GM11168 (cell line): ENCODE data around the gene LILRA2.
"Not testable (repeated sequence)": the region's sequence is repeated elsewhere in the genome, so short reads cannot be mapped to it uniquely, and the experiment has no call there.

ENCODE experiments used
- in situ Hi-C: fragments of 300-500 bp; cut with MboI; formaldehyde crosslinking; loops from one replicate; pipeline ENCODE4 v1.12.0; 2022; ENCODE audit warnings: low sequenced_read_pairs; ENCODE audit not compliant: unreplicated experiment

The LILRA2 gene

DNA sequence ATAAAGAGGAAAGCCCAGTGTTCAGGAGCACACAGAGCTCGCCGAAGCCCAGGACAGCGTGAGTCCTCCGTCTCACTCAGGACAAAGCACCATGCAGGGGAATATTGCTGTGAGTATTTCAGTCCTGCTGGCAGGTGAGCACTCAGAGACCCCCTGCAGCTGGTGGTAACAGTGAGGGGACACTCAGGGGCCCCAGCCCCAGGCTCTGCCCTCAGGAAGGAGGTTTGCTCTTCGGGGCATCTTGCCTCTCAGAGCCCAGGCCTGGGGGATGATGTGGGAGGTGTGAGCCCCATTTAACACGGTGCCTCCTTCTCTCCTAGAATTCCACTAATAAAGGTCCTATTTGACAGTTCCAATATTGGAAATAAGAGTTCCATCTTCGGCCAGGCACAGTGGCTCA lies 34.6 kb downstream of the LILRA2 start:
- in situ Hi-C loops = no loop called here

DNA sequence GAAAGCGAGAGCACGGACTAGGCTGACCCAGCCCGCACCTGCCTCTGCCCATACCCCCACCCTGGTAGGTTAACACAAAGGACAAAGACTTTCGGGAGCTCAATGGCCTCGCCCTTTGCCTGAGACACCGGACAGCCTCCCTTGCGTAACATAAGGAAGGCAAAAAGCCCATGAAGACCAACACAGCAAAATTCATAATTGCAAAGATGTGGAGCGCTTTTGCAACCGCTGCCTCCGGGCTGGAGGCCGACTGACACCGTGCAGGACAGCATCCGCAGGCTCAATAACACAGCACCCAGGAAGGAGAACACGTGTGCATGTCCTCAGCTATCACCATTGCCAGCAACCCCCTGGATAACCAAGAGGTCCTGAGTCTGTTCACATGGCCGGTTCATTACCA lies 35.2 kb downstream of the LILRA2 start:
- in situ Hi-C loops = no loop called here

DNA sequence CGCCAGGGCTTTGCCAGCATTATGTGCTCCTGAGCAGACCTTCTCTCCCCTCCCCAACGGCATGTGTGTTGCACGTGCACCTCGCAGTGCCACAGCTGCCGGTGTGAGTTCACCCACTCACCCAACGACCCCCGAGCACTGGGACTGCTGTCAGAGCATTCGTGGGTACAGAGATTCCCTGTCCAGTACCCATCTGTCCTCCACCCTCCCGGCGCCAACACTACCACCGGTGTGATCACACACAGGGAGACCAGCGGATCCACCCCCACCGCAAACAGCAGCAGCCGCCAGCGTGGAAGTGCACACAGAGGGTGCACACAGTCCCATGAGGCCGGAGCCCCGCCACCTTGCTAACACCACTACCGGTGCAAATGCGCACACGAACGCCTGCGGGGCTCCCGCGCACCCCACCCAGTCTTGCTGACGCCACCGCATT lies 35.8 kb downstream of the LILRA2 start:
- in situ Hi-C loops = no loop called here

DNA sequence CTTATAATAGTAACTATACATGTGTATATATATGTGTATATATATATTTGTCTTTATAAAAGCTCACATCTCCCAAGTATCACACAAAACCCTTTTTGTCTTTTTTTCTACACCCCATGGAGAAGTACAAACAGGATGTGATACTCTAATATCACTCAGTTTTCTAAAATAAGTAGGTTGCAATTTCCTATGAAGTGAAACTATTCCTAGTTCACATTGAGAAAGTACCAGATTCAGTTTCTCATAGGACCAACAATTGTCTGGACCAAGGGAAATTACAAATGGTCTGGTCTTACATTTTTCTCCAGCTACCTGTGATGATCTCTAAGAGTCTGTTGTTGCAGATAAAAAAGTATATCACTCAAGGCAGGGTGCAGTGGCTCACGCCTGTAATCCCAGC lies 38.8 kb downstream of the LILRA2 start:
- in situ Hi-C loops = no loop called here

DNA sequence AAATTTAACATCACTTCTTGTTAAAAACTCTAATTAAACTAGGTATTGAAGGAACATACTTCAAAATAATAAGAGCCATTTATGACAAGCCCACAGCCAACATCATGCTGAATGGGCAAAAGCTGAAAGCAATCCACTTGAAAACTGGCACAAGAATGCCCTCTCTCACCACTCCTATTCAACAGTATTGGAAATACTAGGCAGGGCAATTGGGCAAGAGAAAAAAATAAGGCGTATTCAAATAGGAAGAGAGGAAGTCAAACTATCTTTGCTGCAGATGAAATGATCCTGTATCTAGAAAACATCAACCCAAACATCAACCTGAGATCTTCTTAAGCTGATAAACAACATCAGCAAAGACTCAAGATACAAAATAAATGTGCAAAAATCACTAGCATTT lies 41.1 kb downstream of the LILRA2 start:
- in situ Hi-C loops = no loop called here

DNA sequence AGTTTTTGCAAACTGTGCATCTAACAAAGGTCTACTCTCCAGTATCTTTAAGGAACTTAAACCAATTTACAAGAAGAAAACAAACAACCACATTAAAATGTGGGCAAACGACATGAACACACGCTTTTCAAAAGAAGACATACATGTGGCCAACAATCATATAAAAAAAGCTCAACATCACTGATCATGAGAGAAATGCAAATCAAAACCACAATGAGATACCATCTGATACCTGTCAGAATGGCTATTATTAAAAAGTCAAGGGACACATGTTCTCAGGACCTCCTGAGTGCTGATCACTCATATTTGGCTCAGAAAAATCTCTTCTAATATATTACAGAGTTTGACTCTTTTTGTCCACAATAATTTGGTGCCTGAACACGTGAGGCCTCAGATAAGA lies 42.5 kb downstream of the LILRA2 start:
- in situ Hi-C loops = no loop called here

DNA sequence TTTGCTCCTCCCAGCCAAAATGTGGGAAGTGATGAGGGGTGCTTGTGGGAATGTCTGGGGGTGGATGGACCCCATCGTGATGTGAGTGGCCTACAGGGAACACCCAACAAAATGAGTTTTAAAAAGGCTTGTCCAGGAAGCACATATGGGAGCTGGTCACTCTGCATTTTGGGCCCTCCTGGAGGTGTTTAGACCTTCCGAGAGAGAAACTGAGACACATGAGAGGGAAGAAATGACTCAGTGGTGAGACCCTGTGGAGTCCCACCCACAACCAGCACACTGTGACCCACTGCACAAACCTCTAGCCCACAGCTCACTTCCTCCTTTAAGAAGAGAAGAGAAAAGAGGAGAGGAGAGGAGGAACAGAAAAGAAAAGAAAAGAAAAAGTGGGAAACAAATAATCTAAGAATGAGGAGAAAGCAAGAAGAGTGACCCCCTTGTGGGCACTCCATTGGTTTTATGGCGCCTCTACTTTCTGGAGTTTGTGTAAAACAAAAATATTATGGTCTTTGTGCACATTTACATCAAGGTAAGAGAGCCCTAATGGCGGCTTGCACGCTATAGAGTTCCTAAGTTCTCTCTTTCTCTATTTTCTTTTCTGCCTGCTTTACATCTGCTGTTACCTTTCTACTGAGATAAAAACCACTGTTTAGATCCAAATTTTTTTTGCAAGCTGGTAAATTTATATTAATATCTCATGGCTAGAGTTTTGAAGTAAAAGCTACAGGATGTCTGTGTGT lies 43.4 kb downstream of the LILRA2 start:
- in situ Hi-C loops = no loop called here

DNA sequence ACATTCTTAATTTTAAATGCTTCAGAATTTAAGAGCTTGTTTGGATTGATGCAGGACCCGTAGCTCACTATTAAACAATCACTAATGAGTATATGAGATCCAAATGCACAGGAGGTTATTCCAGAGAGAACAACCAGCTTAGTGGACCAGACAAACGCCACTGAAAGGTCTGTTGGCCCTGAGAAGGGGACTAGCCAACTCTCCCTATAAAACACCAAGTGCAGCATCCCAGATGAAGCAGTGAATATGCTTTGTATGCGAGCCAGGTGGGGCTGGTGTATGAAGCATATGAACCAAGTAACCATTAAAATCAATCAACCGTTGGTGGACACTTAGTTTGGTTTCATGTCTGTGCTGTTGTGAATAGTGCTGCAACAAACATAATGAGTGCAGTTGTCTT lies 46.9 kb downstream of the LILRA2 start:
- in situ Hi-C loops = no loop called here

DNA sequence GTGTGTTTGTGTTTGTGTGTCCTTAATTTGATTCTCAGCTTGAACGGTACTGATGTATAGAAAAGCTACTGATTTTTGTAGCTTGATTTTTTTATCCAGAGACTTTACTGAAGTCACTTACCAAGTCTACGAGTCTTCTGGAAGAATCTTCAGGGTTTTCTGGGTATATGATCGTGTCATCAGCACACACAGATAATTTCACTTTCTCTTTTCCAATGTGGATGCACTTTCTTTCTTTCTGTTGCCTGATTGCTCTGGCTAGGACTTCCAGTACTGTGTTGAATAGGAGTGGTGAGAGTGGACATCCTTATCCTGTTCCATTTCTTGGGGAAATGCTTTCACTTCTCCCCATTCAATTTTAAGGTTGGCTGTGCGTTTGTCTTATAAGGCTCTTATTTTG lies 48.8 kb downstream of the LILRA2 start:
- in situ Hi-C loops = no loop called here

DNA sequence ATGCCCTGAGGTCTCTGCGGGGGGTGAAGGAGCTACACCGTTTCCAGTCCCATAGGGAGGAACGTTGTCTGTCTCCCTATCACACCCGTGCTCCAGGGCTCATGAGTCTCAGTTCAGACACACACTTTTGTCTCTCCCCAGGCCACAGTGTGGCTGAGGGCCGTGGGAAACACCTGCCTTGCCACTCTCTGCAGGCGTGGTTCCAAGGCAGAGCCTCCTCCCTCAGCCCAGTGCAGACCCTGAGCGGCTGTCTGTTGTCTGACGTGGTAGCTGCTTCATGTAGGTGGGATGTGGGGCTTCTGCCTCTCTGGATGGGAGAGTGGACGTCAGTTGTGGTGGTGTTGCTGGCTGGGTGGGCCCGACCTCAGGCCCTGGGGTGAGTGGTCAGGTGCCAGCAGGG lies 50.6 kb downstream of the LILRA2 start:
- in situ Hi-C loops = not testable (repeated sequence)

DNA sequence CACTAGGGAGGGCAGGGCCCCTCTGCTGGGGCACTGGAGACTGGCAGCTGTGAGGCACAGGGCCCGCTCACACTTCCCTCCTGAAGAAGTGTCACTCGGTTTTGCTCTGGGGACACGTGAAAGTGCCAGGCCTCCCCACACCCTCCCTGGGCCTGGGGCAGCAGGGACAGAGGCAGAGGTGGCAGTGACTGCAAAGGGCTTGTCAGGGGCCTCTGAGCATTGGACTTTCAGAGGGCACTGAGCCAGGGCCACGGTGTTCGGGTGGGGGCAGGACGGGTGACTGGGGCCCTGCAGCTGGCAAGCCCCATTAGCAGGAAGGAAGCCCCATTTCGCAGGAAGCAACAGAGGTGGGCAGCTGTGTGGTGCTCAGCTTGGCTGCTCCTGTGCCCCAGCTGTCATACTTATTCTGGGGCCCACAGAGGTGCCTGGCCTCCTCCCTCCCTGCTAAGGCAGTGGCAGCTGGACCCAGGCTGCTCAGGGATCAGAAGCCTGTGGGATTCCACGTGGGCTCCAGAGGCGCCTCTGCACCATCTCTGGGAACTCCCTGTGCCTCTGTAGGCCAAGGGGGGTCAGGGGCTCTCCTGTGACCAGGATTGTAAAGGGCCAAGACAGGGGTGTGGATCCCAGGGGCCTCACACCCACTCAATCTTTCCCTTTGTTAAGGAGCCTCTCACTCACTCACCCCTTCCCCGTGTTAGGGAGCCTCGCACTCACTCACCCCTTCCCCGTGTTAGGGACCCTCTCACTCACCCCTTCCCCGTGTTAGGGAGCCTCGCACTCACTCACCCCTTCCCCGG lies 51.5 kb downstream of the LILRA2 start:
- in situ Hi-C loops = not testable (repeated sequence)

DNA sequence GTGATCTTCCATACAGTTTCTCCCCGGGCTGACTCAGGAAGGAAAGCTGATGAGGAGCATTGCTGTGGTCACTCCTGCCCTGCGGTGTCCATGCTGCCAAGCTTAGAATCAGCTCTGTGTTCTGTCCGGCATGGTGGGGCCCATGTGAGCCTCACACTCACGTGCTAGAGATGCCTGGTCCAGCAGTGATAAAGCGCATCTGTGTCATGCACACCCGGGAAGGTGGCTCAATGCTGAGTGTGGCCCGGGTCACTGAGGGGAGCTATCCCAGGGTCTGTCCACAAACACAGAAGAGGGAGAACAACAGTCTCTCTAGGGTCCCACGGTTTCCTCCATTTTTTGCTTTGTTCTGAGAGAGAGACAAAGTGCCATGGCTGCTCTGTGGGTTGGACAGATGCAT lies 53.2 kb downstream of the LILRA2 start:
- in situ Hi-C loops = no loop called here

DNA sequence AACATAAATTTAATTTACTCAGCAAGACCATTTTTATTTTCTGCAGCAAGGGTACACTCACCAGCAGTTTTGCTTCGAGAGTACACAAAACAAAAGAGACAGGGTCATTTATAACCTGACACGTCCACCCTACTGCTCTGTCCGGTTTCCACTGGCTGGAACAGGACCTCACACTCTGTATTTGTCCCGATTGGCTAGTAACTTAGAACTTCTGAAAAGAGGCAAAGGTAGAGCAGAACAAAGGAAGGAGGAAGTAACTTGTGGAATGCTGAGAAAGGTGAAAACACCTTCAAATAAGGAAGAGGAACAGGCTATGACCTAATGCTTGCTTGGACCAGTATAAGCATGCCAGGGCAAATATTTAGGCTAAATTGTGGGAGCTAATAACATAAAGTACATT lies 54.3 kb downstream of the LILRA2 start:
- in situ Hi-C loops = not testable (repeated sequence)

DNA sequence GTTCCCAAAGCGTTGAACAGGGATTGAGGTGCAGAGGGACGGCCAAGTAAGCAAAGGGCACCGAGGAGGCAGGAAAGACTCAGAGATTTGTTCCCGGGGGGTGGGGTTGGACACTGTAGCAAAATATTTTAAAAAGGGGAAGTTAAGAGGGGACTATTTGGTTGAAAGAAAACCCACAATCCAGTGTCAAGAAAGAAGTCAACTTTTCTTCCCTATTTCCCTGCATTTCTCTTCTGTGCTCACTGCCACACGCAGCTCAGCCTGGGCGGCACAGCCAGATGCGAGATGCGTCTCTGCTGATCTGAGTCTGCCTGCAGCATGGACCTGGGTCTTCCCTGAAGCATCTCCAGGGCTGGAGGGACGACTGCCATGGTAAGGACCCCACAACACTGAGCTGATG lies 56.7 kb downstream of the LILRA2 start, which contains the start of gene LILRB1:
TSS of gene LILRB1 (plus strand) at position 223 of the 400 bp plus-strand sequence. CDS start 590 bp downstream, outside the sequence.
- in situ Hi-C loops = loop anchor here (5.0 kb wide), 1 partner anchor 353 kb away; no protein-coding TSS in a partner anchor

DNA sequence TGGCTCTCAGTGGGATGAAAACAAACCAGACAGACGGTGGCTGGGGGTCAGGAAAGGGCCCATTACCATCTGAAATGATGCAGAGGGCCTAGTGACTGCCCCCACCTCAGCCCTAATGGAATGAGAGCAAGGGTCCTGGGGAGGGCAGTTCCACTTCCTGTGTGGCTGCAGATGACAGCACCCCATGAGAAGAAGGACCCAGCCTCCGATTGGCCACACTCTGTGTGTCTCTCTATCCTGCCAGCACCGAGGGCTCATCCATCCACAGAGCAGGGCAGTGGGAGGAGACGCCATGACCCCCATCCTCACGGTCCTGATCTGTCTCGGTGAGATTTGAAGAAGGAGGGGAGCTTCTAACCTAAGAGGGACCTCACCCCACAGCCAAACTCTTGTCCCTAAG lies 57.2 kb downstream of the LILRA2 start:
- in situ Hi-C loops = loop anchor here (5.0 kb wide), 1 partner anchor 353 kb away; no protein-coding TSS in a partner anchor

DNA sequence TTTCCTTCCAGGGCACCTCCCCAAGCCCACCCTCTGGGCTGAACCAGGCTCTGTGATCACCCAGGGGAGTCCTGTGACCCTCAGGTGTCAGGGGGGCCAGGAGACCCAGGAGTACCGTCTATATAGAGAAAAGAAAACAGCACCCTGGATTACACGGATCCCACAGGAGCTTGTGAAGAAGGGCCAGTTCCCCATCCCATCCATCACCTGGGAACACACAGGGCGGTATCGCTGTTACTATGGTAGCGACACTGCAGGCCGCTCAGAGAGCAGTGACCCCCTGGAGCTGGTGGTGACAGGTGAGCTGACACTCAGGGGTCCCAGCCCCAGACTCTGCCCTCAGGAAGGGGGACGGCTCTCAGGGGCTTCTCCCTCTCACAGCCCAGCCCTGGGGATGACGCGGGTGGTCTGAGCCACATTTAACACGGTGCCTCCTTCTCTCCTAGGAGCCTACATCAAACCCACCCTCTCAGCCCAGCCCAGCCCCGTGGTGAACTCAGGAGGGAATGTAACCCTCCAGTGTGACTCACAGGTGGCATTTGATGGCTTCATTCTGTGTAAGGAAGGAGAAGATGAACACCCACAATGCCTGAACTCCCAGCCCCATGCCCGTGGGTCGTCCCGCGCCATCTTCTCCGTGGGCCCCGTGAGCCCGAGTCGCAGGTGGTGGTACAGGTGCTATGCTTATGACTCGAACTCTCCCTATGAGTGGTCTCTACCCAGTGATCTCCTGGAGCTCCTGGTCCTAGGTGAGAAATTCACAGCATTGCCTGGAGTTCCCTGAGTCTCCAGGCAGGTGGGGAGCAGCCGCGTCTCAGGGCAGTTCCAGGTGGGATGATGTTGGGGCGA lies 58.1 kb downstream of the LILRA2 start:
- in situ Hi-C loops = loop anchor here (5.0 kb wide), 1 partner anchor 354 kb away; no protein-coding TSS in a partner anchor

DNA sequence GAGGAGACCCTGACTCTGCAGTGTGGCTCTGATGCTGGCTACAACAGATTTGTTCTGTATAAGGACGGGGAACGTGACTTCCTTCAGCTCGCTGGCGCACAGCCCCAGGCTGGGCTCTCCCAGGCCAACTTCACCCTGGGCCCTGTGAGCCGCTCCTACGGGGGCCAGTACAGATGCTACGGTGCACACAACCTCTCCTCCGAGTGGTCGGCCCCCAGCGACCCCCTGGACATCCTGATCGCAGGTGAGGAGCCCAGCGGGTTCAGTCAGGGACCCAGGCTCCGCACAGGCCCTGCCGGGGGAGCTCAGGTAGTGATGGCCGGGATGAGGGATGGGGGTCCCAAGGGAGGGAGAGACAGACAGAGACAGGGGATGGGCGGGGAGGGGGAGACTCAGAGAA lies 58.9 kb downstream of the LILRA2 start:
- in situ Hi-C loops = loop anchor here (5.0 kb wide), 1 partner anchor 355 kb away; no protein-coding TSS in a partner anchor

DNA sequence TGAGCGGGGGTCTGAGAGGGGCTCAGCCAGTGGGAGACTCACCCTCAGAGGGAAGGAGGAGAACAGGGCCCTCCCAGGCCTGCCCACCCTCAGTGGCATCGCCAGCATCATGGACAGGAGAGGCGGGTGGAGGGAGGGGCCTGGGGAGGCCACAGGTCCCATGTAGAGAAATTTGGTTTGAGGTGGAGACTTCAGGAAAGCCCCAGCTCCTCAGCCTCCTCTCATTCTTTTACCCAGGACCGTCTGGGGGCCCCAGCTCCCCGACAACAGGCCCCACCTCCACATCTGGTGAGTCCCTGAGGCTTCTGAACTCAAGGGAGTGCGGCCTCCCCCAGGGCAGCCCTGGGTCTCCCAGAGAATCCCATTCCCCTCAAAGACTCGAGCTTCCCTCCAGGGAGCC lies 59.8 kb downstream of the LILRA2 start:
- in situ Hi-C loops = loop anchor here (5.0 kb wide), 1 partner anchor 356 kb away; no protein-coding TSS in a partner anchor

DNA sequence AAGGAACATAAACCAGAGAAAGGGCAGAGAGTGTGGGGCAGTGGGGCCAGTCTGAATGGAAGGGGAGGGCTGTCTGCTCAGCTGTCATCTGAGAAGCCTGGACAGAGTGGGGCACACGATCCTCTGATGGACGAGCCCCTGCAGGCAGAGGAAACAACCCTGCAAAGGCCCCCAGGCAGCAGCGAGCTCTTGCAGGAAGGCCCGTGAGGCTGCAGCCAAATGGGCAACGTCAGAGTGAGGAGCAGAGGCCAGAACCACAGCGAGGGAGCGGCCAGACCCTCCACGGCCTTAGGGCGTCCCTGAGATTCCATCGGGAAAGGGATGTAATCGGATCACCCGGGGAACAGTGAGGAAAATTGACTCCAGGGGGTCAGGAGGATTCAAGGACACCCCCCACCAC lies 62.5 kb downstream of the LILRA2 start:
- in situ Hi-C loops = not testable (repeated sequence)

DNA sequence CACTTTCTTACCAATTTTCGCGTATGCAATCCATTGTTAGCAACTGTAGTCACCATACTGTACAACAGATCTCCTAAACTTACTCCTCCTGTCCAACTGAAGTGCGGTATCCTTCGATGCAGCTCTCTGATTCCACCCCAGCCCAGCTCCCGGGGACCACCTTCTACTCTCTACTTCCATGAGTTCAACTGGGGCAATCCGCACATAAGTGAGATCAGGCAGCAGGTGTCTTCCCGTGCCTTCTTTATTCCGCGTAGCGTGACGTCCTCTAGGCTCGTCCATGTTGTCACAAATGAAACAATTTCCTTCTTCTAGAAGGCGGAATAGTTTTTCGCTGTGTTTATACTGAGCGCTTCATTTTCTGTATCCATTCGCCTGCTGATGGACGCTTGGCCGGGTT lies 65.1 kb downstream of the LILRA2 start:
- in situ Hi-C loops = no loop called here
